ENCODE data around the gene TAF8.

DNA sequence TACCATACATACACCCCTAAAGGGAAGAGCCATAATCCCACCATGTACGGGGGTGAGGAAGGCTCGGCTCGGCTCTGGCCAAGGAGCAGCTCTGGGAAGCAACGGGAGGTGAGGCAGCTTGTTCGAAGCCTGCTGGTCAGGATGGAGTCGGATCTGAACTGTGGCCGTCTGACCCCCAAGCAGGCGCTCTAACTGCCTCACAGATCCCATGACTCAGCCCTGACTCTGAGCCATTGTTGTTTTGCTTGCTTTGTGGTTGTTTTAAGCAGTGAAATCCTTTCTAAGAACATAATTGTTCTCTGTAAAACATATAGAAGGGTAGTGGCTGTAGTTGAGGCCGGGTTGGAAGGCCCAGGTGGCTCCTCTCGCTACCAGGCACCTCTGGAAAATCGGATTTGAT lies 81.2 kb downstream of the TAF8 start:
- TF ChIP-seq, protein P1, sequence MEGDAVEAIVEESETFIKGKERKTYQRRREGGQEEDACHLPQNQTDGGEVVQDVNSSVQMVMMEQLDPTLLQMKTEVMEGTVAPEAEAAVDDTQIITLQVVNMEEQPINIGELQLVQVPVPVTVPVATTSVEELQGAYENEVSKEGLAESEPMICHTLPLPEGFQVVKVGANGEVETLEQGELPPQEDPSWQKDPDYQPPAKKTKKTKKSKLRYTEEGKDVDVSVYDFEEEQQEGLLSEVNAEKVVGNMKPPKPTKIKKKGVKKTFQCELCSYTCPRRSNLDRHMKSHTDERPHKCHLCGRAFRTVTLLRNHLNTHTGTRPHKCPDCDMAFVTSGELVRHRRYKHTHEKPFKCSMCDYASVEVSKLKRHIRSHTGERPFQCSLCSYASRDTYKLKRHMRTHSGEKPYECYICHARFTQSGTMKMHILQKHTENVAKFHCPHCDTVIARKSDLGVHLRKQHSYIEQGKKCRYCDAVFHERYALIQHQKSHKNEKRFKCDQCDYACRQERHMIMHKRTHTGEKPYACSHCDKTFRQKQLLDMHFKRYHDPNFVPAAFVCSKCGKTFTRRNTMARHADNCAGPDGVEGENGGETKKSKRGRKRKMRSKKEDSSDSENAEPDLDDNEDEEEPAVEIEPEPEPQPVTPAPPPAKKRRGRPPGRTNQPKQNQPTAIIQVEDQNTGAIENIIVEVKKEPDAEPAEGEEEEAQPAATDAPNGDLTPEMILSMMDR (IDR thresholded peaks at IDR 0.05; ENCODE audit: low read length): no peak
- TF ChIP-seq EZH2phosphoT487 (IDR thresholded peaks at IDR 0.05; ENCODE audit: low read length): no peak

Measured in MM.1S (cell line).